H1 (cell line): ENCODE data around the gene CSAD. TPM values are rescaled to one million over a fixed set of nuclear protein-coding genes. Genes with fewer than 3 reads are reported as not detected.

Experiments
- CTCF ChIA-PET: fragments of 300-600 bp; sonication (Branson Sonifier 250); formaldehyde crosslinking; loops from one replicate; lab custom pipeline; 2021; ENCODE audit not compliant: partially characterized antibody; lab: Charles Lee
- POLR2A ChIA-PET: fragments of 300-600 bp; sonication (Branson Sonifier 250); formaldehyde crosslinking; loops from one replicate; lab custom pipeline; 2021; ENCODE audit warnings: inconsistent platforms; ENCODE audit not compliant: partially characterized antibody; lab: Charles Lee
- DNase-seq, 2 experiments: peaks; one replicate each; pipeline versions ENCODE4 v3.0.0 to v3.0.0-alpha.2; 2010 to 2022; ENCODE audit warnings: low spot score in 2 of 2, low read depth in 1 of 2, mixed read lengths in 1 of 2
- FAIRE-seq: peaks from 2 replicates; lab custom pipeline; 2011; peaks lifted over from hg19 to GRCh38; lab: Jason Lieb, UNC
- H2AFZ ChIP-seq: 2 replicates; pipeline ENCODE4 v1.8.1; 2012; ENCODE audit warnings: low read length, inconsistent platforms
- H2AK5ac ChIP-seq: 2 replicates; pipeline ENCODE4 v1.6.1; 2013; ENCODE audit warnings: low read depth, low read length
- H2BK120ac ChIP-seq: replicated peaks from 2 replicates; pipeline ENCODE3; 2013; ENCODE audit warnings: low read depth, low read length, inconsistent platforms
- H2BK12ac ChIP-seq: 2 replicates; pipeline ENCODE4 v1.6.1; 2013; ENCODE audit warnings: low read depth, low read length
- H2BK15ac ChIP-seq: 2 replicates; pipeline ENCODE4 v1.6.1; 2013; ENCODE audit warnings: low read length
- H2BK20ac ChIP-seq: 2 replicates; pipeline ENCODE4 v1.6.1; 2013; ENCODE audit warnings: low read length
- H2BK5ac ChIP-seq: 2 replicates; pipeline ENCODE4 v1.6.1; 2013; ENCODE audit warnings: low read depth, low read length
- H3K14ac ChIP-seq: 2 replicates; pipeline ENCODE4 v1.6.1; 2013; ENCODE audit warnings: inconsistent platforms; ENCODE audit not compliant: insufficient read length
- H3K18ac ChIP-seq: 2 replicates; pipeline ENCODE4 v1.6.1; 2013; ENCODE audit warnings: low read length; ENCODE audit errors: extremely low read depth
- H3K23ac ChIP-seq: 2 replicates; pipeline ENCODE4 v1.6.1; 2013; ENCODE audit warnings: inconsistent platforms; ENCODE audit not compliant: insufficient read length
- H3K23me2 ChIP-seq: 2 replicates; pipeline ENCODE4 v1.6.1; 2013; ENCODE audit warnings: low read depth, low read length
- H3K27ac ChIP-seq: 2 replicates; pipeline ENCODE4 v1.6.1; 2011; ENCODE audit warnings: low read depth, low read length, inconsistent platforms
- H3K27me3 ChIP-seq, 4 experiments: replicated peaks in 1 of 4; 1 replicate in 1 of 4; 2 replicates in 3 of 4; pipeline versions ENCODE4 v1.6.1 to v1.8.1; 2011 to 2013; ENCODE audit warnings: low read length in 3 of 4, mild to moderate bottlenecking in 3 of 4, inconsistent platforms in 2 of 4, mixed read lengths in 2 of 4, moderate library complexity in 1 of 4; ENCODE audit not compliant: control insufficient read depth in 3 of 4, insufficient read depth in 3 of 4; ENCODE audit errors: extremely low read depth in 1 of 4
- H3K36me3 ChIP-seq, 4 experiments: 2 replicates each; pipeline versions ENCODE4 v1.6.1 to v1.8.1; 2011 to 2013; ENCODE audit warnings: mild to moderate bottlenecking in 4 of 4, low read length in 3 of 4, moderate library complexity in 2 of 4, control low read depth in 1 of 4, inconsistent platforms in 1 of 4; ENCODE audit not compliant: insufficient read depth in 4 of 4, control insufficient read depth in 2 of 4
- H3K4ac ChIP-seq: replicated peaks from 2 replicates; pipeline ENCODE3; 2013; ENCODE audit warnings: low read length, low read depth, mixed read lengths, inconsistent platforms; ENCODE audit not compliant: insufficient read length
- H3K4me1 ChIP-seq, 4 experiments: replicated peaks in 1 of 4; 1 replicate in 1 of 4; 2 replicates in 3 of 4; pipeline versions ENCODE4 v1.6.1 to v1.8.1; 2011 to 2013; ENCODE audit warnings: low read length in 3 of 4, inconsistent platforms in 2 of 4, mixed read lengths in 1 of 4; ENCODE audit not compliant: insufficient read depth in 4 of 4, control insufficient read depth in 3 of 4
- H3K4me2 ChIP-seq, 2 experiments: 2 replicates each; pipeline versions ENCODE4 v1.6.1 to v1.8.1; 2011 to 2013; ENCODE audit warnings: low read depth in 2 of 2, low read length in 2 of 2, control low read depth in 1 of 2, inconsistent platforms in 1 of 2, mild to moderate bottlenecking in 1 of 2; ENCODE audit not compliant: insufficient read depth in 1 of 2
- H3K4me3 ChIP-seq, 4 experiments: fragments of 200-600, 300-600 bp in 1 of 4; sonication (generic), shearing (Covaris generic), sonication (Bioruptor Twin) in 1 of 4; 2 replicates each; pipeline versions ENCODE4 v1.5.1 to v1.8.1; 2011 to 2016; ENCODE audit warnings: low read length in 4 of 4, low read depth in 3 of 4, control low read depth in 2 of 4, inconsistent platforms in 2 of 4, mild to moderate bottlenecking in 2 of 4, mixed read lengths in 1 of 4, moderate library complexity in 1 of 4; ENCODE audit not compliant: insufficient read depth in 2 of 4; ENCODE audit errors: extremely low read depth in 1 of 4
- H3K56ac ChIP-seq: replicated peaks from 2 replicates; pipeline ENCODE3; 2013; ENCODE audit warnings: low read depth, mild to moderate bottlenecking, mixed read lengths, low read length, inconsistent platforms; ENCODE audit not compliant: insufficient read length
- H3K79me1 ChIP-seq: 2 replicates; pipeline ENCODE4 v1.6.1; 2013; ENCODE audit warnings: low read depth, low read length, control low read depth
- H3K79me2 ChIP-seq, 2 experiments: 2 replicates each; pipeline versions ENCODE4 v1.6.1 to v1.8.1; 2012 to 2013; ENCODE audit warnings: low read length in 2 of 2, mild to moderate bottlenecking in 2 of 2, inconsistent platforms in 1 of 2; ENCODE audit not compliant: insufficient read depth in 2 of 2, control insufficient read depth in 1 of 2
- H3K9ac ChIP-seq, 4 experiments: replicated peaks in 1 of 4; 1 replicate in 1 of 4; 2 replicates in 3 of 4; pipeline versions ENCODE4 v1.6.1 to v1.8.1; 2011 to 2013; ENCODE audit warnings: low read depth in 3 of 4, low read length in 3 of 4, control low read depth in 2 of 4, mild to moderate bottlenecking in 2 of 4, moderate library complexity in 2 of 4, inconsistent platforms in 1 of 4; ENCODE audit errors: extremely low read depth in 1 of 4
- H3K9me3 ChIP-seq, 2 experiments: 2 replicates each; pipeline versions ENCODE4 v1.6.1 to v1.8.1; 2012 to 2013; ENCODE audit warnings: mild to moderate bottlenecking in 2 of 2, moderate library complexity in 2 of 2, control low read depth in 1 of 2, inconsistent platforms in 1 of 2, low read depth in 1 of 2, low read length in 1 of 2, mixed read lengths in 1 of 2; ENCODE audit not compliant: insufficient read depth in 2 of 2
- H4K20me1 ChIP-seq, 2 experiments: replicated peaks in 1 of 2; 2 replicates each; pipeline versions ENCODE3 to v1.8.1; 2011 to 2013; ENCODE audit warnings: inconsistent platforms in 2 of 2, low read length in 2 of 2, mild to moderate bottlenecking in 1 of 2; ENCODE audit not compliant: insufficient read depth in 2 of 2, control insufficient read depth in 1 of 2
- H4K5ac ChIP-seq: 2 replicates; pipeline ENCODE4 v1.6.1; 2013; ENCODE audit warnings: low read length, low read depth, mixed read lengths, inconsistent platforms; ENCODE audit not compliant: insufficient read length
- H4K8ac ChIP-seq: 2 replicates; pipeline ENCODE4 v1.8.0; 2013; ENCODE audit warnings: mild to moderate bottlenecking, moderate library complexity, low read length, inconsistent platforms; ENCODE audit not compliant: insufficient read depth; ENCODE audit errors: extremely low read depth
- H4K91ac ChIP-seq: replicated peaks from 2 replicates; pipeline ENCODE3; 2013; ENCODE audit warnings: low read length, mixed read lengths, inconsistent platforms; ENCODE audit not compliant: insufficient read length
- CREB1 ChIP-seq: IDR thresholded peaks from 2 replicates; pipeline ENCODE4 v1.6.1; 2012; ENCODE audit warnings: inconsistent platforms
- EGR1 ChIP-seq: IDR thresholded peaks from 2 replicates; pipeline ENCODE4 v1.6.1; 2011; ENCODE audit warnings: low read depth, low read length, borderline replicate concordance
- FOSL1 ChIP-seq: IDR thresholded peaks from 2 replicates; pipeline ENCODE4 v1.6.1; 2011; ENCODE audit warnings: mild to moderate bottlenecking, low read depth, low read length, moderate library complexity; ENCODE audit not compliant: insufficient read depth
- GTF2F1 ChIP-seq: IDR thresholded peaks from 2 replicates; pipeline ENCODE4 v1.6.1; 2012; ENCODE audit warnings: low read depth, low read length, improper control_type of control experiment, borderline replicate concordance
- JUND ChIP-seq: IDR thresholded peaks from 2 replicates; pipeline ENCODE4 v1.6.1; 2011; ENCODE audit warnings: mild to moderate bottlenecking, improper control_type of control experiment, low read length
- MAFK ChIP-seq: IDR thresholded peaks from 2 replicates; pipeline ENCODE4 v1.6.1; 2012; ENCODE audit warnings: low read depth, mild to moderate bottlenecking, improper control_type of control experiment, low read length
- POU5F1 ChIP-seq: IDR thresholded peaks from 2 replicates; pipeline ENCODE4 v1.6.1; 2011; ENCODE audit warnings: low read depth, mild to moderate bottlenecking, low read length, moderate library complexity
- RFX5 ChIP-seq: IDR thresholded peaks from 2 replicates; pipeline ENCODE4 v1.6.1; 2011; ENCODE audit warnings: low read depth, low read length, improper control_type of control experiment, borderline replicate concordance
- SAP30 ChIP-seq: fragments of 300-600 bp; sonication (generic); IDR thresholded peaks from 2 replicates; pipeline ENCODE4 v1.7.1; 2012; ENCODE audit warnings: low read length, moderate library complexity, mild to moderate bottlenecking, inconsistent platforms; ENCODE audit not compliant: insufficient read depth, insufficient replicate concordance
- SP4 ChIP-seq: IDR thresholded peaks from 2 replicates; pipeline ENCODE4 v1.6.1; 2012; ENCODE audit warnings: low read length, inconsistent platforms
- TCF12 ChIP-seq: IDR thresholded peaks from 2 replicates; pipeline ENCODE4 v1.6.1; 2011; ENCODE audit warnings: low read depth, mild to moderate bottlenecking, low read length
- YY1 ChIP-seq: IDR thresholded peaks from 2 replicates; pipeline ENCODE4 v1.6.1; 2011; ENCODE audit warnings: low read depth, mild to moderate bottlenecking, low read length
- WGBS, 2 experiments: shearing (Covaris generic) in 1 of 2; methylation state at CpG; one replicate each; pipeline versions ENCODE4 v1.1.6 to v1.1.7; 2013 to 2015; ENCODE audit warnings: low lambda C conversion rate in 2 of 2, mixed read lengths in 2 of 2, inconsistent platforms in 1 of 2, low coverage in 1 of 2, missing lambda C conversion rate in 1 of 2; ENCODE audit not compliant: insufficient replicate concordance in 2 of 2, insufficient coverage in 1 of 2, insufficient read length in 1 of 2; ENCODE audit errors: extremely low coverage in 1 of 2, missing lambda C conversion rate in 1 of 2; 5-methylcytosine and 5-hydroxymethylcytosine counted together
- polyA plus RNA-seq, 7 experiments: library from polyadenylated mRNA; depleted of rRNA in 3 of 7; stranded (reverse) in 5 of 7; unstranded in 2 of 7; fragments of >200 nt in 5 of 7; fragments of 200-250 nt in 2 of 7; gene quantifications; 1 replicate in 5 of 7; 2 replicates in 1 of 7; 4 replicates in 1 of 7; pipeline versions ENCODE4 v1.2.1 to v1.2.3, GENCODE V29; 2011 to 2013; ENCODE audit warnings: missing spikeins in 2 of 7, mixed read lengths in 2 of 7
- total RNA-seq: library from RNA; stranded (reverse); fragmentation: NEBNext Ultra II Directional; extraction: Animal tissue kit (Norgen Biotek cat#: 25700); gene quantifications from 2 replicates; pipeline ENCODE4 v1.2.1, GENCODE V29; 2021
- TF ChIP-seq, protein P1 (sequence below): IDR thresholded peaks from 2 replicates; pipeline ENCODE4 v1.6.1; 2011; ENCODE audit warnings: low read depth, mild to moderate bottlenecking, low read length; ENCODE audit not compliant: insufficient read depth

CSAD gene
- total and polyA plus RNA-seq, 2 of the 8 experiments (the other 6 are each of a cell fraction or from before 2014, with no cell fraction given), result 8.8 to 11.3 TPM

GRCh38 chr12:53199700-53200099, 19.0 kb upstream of the CSAD start:
- Histone ChIP-seq H3K14ac (no peak overlapping the region), H3K9ac (no peak overlapping the region), H2BK20ac (no peak overlapping the region), H2BK120ac (no peak overlapping the region), H3K79me1 (no peaks in the 10 kb centered on the region), H4K20me1 (no peaks in the 10 kb centered on the region), H3K23me2 (peaks cover 2% of the 10 kb centered on the region; the same call in 1 of the 2 replicates), H3K4me3 (no peak overlapping the region), H3K4me1 (no peaks in the 10 kb centered on the region; a peak in 1 of 7 replicates), H4K5ac (no peak overlapping the region), H3K23ac (no peak overlapping the region), H2BK15ac (no peak overlapping the region), H3K36me3 (no peaks in the 10 kb centered on the region), H3K4ac (no peak overlapping the region), H3K4me2 (no peak overlapping the region), H2BK12ac (no peak overlapping the region), H2AFZ (no peak overlapping the region), H4K91ac (no peak overlapping the region), H3K9me3 (no peaks in the 10 kb centered on the region), H2BK5ac (no peak overlapping the region), H3K79me2 (no peaks in the 10 kb centered on the region), H3K27me3 (peaks cover 2 to 29% (median 17%) of the 10 kb centered on the region in 4 experiments), H3K27ac (no peak overlapping the region), H2AK5ac (no peak overlapping the region), H3K18ac (no peak overlapping the region), H3K56ac (no peak overlapping the region), H4K8ac (no peak overlapping the region)
- FAIRE-seq (no peak), DNase-seq (no peak)
- CTCF ChIA-PET, result interaction anchor here (0.6 to 12.9 kb wide), 15 partner anchors 13 to 146 kb away, joined by 3 to 198 read pairs (median 4); partner anchors contain the start of genes AAAS, CSAD, ESPL1 and ITGB7
- WGBS, 2 experiments, result 84% methylated on average over 3 of the region's 3 CpGs; no CpG with 5 or more reads in 1 of the 2 experiments
- POLR2A ChIA-PET, result interaction anchor here (0.9 to 1.8 kb wide), 6 partner anchors 12 to 69 kb away, joined by 3 to 5 read pairs (median 4); no protein-coding TSS in a partner anchor
- no peak for TF ChIP-seq RFX5
- TF ChIP-seq YY1, result no peak
- no peak for TF ChIP-seq MAFK
- TF ChIP-seq TCF12, result no peak
- no peak for TF ChIP-seq FOSL1
- no peak for TF ChIP-seq POU5F1
- TF ChIP-seq SAP30, result no peak
- TF ChIP-seq CREB1, result no peak
- no peak for TF ChIP-seq EGR1
- TF ChIP-seq SP4, result no peak
- TF ChIP-seq JUND, result no peak
- TF ChIP-seq GTF2F1, result no peak
- TF ChIP-seq, protein P1, sequence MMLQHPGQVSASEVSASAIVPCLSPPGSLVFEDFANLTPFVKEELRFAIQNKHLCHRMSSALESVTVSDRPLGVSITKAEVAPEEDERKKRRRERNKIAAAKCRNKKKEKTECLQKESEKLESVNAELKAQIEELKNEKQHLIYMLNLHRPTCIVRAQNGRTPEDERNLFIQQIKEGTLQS, result no peak
